Osteoblast (primary cell): Measurements from ENCODE around the gene CFAP43. TPM values are rescaled to one million over a fixed set of nuclear protein-coding genes. Genes with fewer than 3 reads are reported as not detected.

ENCODE experiments used
- DNase-seq: peaks from one replicate; pipeline ENCODE4 v3.0.0; 2011; ENCODE audit warnings: low spot score, mixed read lengths; ENCODE audit not compliant: insufficient read length; ENCODE audit errors: missing footprints
- H2AFZ ChIP-seq: 2 replicates; pipeline ENCODE4 v1.6.0; 2011; ENCODE audit warnings: mild to moderate bottlenecking, low read length
- H3K27ac ChIP-seq: 2 replicates; pipeline ENCODE4 v1.5.1; 2011; ENCODE audit warnings: mild to moderate bottlenecking, low read depth, low read length, moderate library complexity
- H3K27me3 ChIP-seq: 2 replicates; pipeline ENCODE4 v1.6.0; 2012; ENCODE audit warnings: mild to moderate bottlenecking, control low read depth, inconsistent platforms, low read length, moderate library complexity; ENCODE audit not compliant: insufficient read depth
- H3K36me3 ChIP-seq: 2 replicates; pipeline ENCODE4 v1.5.1; 2011; ENCODE audit warnings: mild to moderate bottlenecking, low read length, control low read depth, moderate library complexity; ENCODE audit not compliant: insufficient read depth
- H3K4me1 ChIP-seq: 2 replicates; pipeline ENCODE4 v1.5.1; 2011; ENCODE audit warnings: mild to moderate bottlenecking, low read length, control low read depth, moderate library complexity; ENCODE audit not compliant: insufficient read depth
- H3K4me2 ChIP-seq: 2 replicates; pipeline ENCODE4 v1.6.0; 2011; ENCODE audit warnings: mild to moderate bottlenecking, low read length; ENCODE audit not compliant: insufficient read depth
- H3K4me3 ChIP-seq: fragments of 200-600 bp; sonication (generic); 3 replicates; pipeline ENCODE4 v1.5.1; 2012; ENCODE audit warnings: mild to moderate bottlenecking, low read length, inconsistent platforms; ENCODE audit not compliant: insufficient read depth
- H3K79me2 ChIP-seq: 2 replicates; pipeline ENCODE4 v1.6.0; 2012; ENCODE audit warnings: mild to moderate bottlenecking, low read length, control low read depth, inconsistent platforms; ENCODE audit not compliant: insufficient read depth
- H3K9me3 ChIP-seq: 2 replicates; pipeline ENCODE4 v1.5.1; 2011; ENCODE audit warnings: low read depth, low read length, control low read depth
- H4K20me1 ChIP-seq: 2 replicates; pipeline ENCODE4 v1.6.0; 2012; ENCODE audit warnings: mild to moderate bottlenecking, low read length, control low read depth; ENCODE audit not compliant: insufficient read depth
- total RNA-seq: library from RNA; depleted of rRNA; stranded (reverse); fragments of >200 nt; gene quantifications from 2 replicates; pipeline ENCODE4 v1.2.3, GENCODE V29; 2012
- TF ChIP-seq, protein P1 (sequence below): IDR thresholded peaks from 2 replicates; pipeline ENCODE4 v1.5.1; 2011; ENCODE audit warnings: mild to moderate bottlenecking, low read depth, low read length, moderate library complexity; ENCODE audit errors: extremely low read depth

Gene CFAP43
- total RNA-seq, 1 donor, result 0.36 TPM

DNA sequence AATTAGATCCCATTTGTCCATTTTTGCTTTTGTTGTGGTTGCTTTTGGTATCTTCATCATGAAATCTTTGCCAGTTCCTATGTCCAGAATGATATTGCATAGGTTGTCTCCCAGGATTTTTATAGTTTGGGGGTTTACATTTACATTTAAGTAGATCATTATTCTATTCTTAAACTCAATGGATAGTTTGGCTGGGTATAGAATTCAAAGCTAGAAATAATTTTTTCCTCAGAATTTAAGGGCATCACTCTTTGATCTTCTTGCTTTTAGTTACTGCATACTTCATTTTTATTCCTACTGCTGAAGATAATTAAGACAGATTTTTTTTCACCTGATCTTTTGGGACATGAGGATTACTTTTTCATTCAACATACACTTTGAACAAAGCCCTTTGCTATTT lies 80.4 kb downstream of the CFAP43 start:
- Histone ChIP-seq H4K20me1 (no peaks in the 10 kb centered on the region), H3K4me1 (no peaks in the 10 kb centered on the region), H3K4me2 (no peak overlapping the region), H3K27ac (no peak overlapping the region), H2AFZ (no peak overlapping the region), H3K4me3 (no peak overlapping the region), H3K36me3 (no peaks in the 10 kb centered on the region), H3K79me2 (no peaks in the 10 kb centered on the region), H3K27me3 (peaks cover 17% of the 10 kb centered on the region), H3K9me3 (peaks cover 2% of the 10 kb centered on the region)
- no peak for DNase-seq
- TF ChIP-seq, protein P1, sequence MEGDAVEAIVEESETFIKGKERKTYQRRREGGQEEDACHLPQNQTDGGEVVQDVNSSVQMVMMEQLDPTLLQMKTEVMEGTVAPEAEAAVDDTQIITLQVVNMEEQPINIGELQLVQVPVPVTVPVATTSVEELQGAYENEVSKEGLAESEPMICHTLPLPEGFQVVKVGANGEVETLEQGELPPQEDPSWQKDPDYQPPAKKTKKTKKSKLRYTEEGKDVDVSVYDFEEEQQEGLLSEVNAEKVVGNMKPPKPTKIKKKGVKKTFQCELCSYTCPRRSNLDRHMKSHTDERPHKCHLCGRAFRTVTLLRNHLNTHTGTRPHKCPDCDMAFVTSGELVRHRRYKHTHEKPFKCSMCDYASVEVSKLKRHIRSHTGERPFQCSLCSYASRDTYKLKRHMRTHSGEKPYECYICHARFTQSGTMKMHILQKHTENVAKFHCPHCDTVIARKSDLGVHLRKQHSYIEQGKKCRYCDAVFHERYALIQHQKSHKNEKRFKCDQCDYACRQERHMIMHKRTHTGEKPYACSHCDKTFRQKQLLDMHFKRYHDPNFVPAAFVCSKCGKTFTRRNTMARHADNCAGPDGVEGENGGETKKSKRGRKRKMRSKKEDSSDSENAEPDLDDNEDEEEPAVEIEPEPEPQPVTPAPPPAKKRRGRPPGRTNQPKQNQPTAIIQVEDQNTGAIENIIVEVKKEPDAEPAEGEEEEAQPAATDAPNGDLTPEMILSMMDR, result no peak

DNA sequence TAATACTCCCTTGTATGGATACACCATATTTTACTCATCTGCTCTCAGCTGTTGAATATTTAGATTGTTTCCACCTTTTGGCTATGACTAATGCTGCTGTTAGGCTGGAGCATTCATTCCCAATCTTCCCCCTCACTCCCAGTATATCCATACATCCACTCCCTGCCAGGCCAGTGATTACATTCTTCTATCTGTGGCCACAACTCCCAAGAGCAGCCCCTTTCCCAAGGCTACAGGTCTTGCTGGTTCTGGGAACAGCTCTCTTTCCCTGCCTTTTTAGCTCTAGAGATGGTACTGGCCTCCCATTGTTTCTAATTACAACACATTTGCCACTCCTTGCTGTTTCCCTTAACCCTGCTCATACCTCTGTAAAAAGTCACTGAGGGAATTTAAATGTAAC lies 82.0 kb downstream of the CFAP43 start:
- TF ChIP-seq, protein P1, result no peak

DNA sequence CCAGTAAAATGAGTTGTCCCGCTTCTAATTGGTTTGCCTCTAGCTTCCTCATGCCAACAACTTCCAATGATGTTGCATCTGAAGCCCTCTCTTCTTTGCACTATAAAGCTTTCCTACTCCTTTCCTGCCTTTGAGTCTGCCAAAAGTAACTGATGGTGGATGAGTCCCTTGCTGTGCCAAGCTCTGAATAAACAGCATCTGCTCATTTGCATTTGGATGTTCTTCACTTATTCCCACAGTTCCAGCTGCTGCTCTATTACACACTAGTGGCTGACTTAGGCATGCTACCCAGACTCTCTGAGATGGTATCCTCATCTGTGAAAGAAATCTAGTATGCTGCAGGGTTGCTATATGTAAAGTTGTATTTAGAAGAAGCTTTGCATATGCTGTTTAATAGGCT lies 85.3 kb downstream of the CFAP43 start:
- Histone ChIP-seq H3K36me3 (no peaks in the 10 kb centered on the region), H4K20me1 (no peaks in the 10 kb centered on the region), H3K4me1 (no peaks in the 10 kb centered on the region), H3K27ac (no peak overlapping the region), H3K4me3 (no peak overlapping the region), H3K79me2 (no peaks in the 10 kb centered on the region), H3K9me3 (no peaks in the 10 kb centered on the region), H3K27me3 (peaks cover 22% of the 10 kb centered on the region), H2AFZ (no peak overlapping the region), H3K4me2 (no peak overlapping the region)
- TF ChIP-seq, protein P1, result no peak
- DNase-seq, result no peak

More for the DNA sequence above, 82.0 kb downstream of the CFAP43 start:
- H4K20me1 ChIP-seq, result no peaks in the 10 kb centered on the region
- peaks cover 2% of the 10 kb centered on the region for H3K9me3 ChIP-seq
- no peak overlapping the region for H3K4me2 ChIP-seq
- no peak for DNase-seq
- no peak overlapping the region for H3K4me3 ChIP-seq
- no peak overlapping the region for H3K27ac ChIP-seq
- H3K79me2 ChIP-seq, result no peaks in the 10 kb centered on the region
- H3K4me1 ChIP-seq, result no peaks in the 10 kb centered on the region
- no peak overlapping the region for H2AFZ ChIP-seq
- H3K27me3 ChIP-seq, result peaks cover 15% of the 10 kb centered on the region
- H3K36me3 ChIP-seq, result no peaks in the 10 kb centered on the region

DNA sequence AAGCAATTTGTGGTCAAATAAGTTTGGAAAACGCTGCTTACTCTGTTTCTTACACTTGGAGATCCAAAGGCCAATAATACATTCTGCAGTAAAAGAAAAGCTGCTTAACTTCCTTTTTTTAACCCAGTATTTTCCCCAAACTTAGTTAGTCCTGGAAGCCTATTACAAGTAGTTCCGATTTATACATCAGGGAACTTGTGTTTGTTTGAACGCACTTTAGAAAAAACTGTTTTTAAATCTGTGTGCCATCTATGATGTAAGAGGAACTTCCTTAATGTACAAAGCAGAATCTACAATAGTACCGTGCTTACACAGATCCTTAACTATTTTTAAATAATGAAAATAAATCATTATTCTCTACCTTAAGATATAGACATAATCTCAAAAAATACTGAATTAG lies 87.2 kb downstream of the CFAP43 start:
- no peaks in the 10 kb centered on the region for H3K9me3 ChIP-seq
- no peaks in the 10 kb centered on the region for H3K36me3 ChIP-seq
- no peak for DNase-seq
- peaks cover 22% of the 10 kb centered on the region for H3K27me3 ChIP-seq
- no peaks in the 10 kb centered on the region for H3K79me2 ChIP-seq
- no peak overlapping the region for H3K4me2 ChIP-seq
- H4K20me1 ChIP-seq, result no peaks in the 10 kb centered on the region
- H3K4me1 ChIP-seq, result no peaks in the 10 kb centered on the region
- TF ChIP-seq, protein P1, result no peak
- no peak overlapping the region for H2AFZ ChIP-seq
- no peak overlapping the region for H3K27ac ChIP-seq
- H3K4me3 ChIP-seq, result no peak overlapping the region
